ENCODE results near the gene SNX30.

The SNX30 gene

GRCh38 chr9:112891521-112891920, 141.0 kb downstream of the SNX30 start:
- no peak for DNase-seq

- DNase-seq: no peak
Measured at GRCh38 chr9:112892981-112893380, 142.4 kb downstream of the SNX30 start.

GRCh38 chr9:112894041-112894440, 143.5 kb downstream of the SNX30 start:
- DNase-seq: no peak

DNA sequence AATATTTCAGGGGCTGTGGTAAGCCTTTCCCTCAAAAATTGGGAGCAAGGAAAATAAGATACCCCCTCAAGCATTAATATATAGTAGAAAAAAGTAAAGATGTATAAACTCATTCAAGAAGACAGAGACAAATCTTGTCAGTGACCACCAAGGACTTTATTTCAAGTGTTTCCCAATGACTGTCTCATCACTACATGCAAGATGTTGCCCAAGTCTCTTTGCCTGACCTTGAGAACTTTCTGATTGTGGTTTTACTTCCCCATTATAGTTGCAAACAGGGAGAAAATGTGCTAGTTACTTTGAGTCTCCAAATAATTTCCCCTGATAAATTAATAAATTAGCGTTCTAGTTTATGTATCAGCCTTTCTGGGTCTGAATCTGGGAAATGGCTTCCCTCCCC, 144.1 kb downstream of the SNX30 start:
- DNase-seq: no peak

DNA sequence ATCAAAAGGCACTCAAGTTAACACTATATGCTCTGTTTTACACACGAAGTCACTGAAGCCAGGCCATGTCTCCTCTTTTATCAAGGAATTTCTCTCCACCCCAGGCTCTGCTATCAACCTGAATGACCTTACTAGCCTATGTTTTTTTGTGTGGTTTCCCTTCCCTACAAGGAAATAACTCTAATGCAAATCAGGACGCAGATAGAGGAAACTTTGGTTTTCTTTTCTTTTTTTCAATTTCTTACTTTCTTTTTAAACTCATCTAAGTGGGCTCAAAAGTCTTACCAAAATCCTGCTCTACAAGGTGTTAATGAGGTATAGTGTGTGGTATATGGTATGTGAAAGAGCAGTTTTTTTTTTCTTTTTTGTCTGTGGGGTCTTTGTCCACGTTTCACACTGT, 145.6 kb downstream of the SNX30 start:
- DNase-seq: no peak

DNA sequence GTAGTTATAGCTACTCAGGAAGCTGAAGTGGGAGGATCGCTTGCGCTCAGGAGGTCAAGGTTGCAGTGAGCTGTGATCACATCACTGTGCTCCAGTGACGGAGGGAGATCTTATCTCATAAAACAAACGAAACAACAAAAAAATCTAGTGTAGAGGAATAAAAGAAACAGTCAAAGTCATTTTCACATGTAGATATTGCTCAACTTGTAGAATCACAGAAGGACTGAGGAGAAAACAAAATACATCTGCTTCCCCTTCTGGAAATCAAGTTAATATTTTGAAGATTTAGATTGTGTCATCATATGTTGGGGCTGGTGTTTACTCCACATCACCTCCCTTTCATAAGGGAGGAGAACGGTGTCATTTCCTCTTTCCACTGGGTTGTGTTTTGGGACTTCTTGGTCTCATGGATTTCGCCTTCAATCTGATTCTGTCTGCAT, 148.3 kb downstream of the SNX30 start:
- DNase-seq: no peak

DNA sequence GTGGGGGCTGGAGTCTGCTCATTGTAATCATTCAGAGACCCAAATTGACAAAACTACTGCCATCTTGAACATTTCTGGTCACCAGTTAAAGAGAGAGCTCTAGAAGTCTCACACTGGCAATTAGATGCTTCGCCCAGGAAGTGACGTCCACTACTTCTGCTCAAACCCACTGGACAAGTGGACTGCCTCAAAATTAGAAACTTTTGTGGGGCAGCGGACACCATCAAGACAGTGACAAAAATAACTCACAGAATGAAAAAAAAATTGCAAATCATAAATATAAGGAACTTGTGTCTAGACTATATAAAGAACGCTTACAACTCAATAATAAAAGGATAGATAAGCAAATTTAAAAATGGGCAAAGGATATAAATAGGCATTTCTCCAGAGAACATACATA, 149.9 kb downstream of the SNX30 start:
- no peak for DNase-seq

- DNase-seq: no peak
Measured at GRCh38 chr9:112900901-112901300, 150.3 kb downstream of the SNX30 start.

- no peak for DNase-seq
Measured at GRCh38 chr9:112905084-112905483, 154.5 kb downstream of the SNX30 start.

DNA sequence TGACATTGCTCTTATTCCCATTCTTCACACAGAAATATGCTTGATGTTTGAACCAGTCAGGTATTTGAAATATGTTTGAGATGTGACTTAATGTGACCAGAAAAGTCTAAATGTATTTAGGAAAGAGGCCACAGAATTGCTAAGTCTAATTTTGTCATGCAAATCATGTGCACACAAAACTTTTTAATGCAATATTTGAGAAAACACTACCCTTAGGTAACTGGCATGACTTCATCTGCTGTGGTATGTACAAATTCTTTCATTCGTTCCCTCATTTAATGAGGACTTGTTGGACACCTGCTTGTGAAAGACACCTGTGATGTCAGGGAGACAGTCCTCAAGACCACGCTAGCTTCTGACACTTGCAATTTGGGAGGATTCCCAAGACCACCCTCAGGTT, 161.2 kb downstream of the SNX30 start:
- no peak for DNase-seq

DNA sequence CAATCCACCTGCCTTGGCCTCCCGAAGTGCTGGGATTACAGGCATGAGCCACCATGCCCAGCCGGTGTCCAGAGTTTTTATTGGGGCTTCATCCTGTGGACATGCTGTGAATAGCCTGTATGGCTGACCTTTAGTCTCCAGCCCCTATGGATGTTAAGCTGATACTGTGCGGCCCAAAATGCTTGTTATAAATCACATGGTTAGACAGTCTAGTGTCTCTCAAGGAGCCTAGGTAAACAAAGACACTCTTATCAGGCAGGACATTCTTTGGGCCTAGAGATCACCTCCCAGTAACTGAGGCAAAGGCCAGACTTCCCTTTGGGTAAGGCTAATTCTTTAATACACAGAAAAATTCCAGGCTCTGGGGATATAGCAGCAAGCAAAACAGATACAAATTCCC, 162.1 kb downstream of the SNX30 start:
- DNase-seq: no peak

DNA sequence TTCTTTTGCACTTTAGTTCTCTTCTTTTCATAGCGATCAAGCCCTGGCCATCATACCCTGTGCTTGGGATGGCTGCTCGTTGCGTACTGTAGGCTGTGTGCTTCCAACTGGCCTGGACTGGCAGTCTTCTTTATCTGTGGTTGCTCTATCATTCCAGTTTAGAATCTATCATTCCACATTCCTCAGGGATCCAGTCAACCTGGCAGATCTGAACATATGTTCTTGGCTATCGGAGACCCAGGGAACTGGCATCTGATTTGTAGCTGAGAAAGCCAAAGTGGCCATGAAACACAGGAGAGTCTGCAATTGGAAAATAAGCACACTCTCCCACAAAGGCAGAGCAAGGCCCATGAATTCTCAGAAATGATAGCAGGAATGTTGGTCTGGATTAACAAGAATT, 162.8 kb downstream of the SNX30 start:
- DNase-seq: no peak

DNA sequence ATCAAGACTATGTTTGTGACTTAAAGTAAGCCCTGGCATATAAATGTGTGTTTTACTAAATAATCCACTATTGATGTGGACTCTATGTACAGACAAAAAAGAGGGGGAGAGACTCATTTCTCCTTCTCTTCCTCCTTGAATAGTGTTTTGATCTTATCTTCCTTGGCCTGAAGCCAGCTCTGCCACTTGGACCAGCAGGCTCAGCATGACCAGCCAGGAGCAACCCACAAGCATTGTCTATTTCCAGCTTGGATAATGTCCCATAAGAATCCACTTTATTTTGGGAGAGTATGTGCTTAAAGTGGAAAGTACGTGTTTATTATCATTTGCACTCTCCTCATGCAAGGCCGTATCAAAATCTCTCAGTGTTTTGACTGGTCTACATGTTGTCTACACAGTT, 164.0 kb downstream of the SNX30 start:
- DNase-seq: no peak

DNA sequence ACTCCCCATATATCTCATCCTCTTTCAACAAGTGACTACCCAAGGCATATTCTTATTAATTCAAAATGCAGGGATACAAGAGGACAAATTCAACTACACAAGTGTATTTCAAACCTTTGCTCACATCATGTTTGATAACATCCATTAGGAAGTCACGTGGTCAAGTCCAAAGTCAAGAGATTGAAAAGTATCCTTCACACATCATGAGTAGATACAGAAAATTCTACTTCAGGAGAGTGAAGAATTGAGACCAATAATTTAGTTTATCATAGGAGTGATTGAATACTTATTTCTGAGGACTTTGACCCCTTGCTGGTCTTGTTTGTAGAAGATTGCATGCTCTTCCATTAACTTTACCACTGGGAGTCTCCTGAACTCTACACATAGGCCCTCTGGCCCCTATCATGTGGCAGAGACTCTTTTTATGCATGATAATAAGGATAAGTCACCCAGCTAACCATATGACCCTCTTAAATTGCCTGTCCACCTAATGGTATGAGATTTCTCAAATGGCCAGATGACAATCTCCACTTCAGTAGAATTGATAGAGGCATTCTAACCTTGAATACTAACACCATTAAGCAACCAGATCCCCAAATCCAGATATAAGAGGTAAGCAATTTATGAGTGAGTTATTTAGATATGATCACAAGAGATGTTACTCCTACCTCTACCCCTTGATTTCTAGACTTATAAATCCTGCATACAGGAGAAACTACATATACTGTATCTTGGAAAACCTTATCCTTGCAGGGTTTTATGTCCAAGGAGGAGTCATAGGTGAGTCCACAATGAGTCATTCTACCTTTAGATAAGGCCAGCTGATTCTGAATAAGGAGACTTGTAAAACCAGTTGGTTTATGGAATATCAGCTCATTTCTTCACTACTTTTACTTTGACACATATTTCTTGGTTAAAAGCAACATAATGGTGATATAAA, 166.8 kb downstream of the SNX30 start:
- no peak for DNase-seq

GRCh38 chr9:112917987-112918362, 167.4 kb downstream of the SNX30 start:
- DNase-seq: no peak

DNA sequence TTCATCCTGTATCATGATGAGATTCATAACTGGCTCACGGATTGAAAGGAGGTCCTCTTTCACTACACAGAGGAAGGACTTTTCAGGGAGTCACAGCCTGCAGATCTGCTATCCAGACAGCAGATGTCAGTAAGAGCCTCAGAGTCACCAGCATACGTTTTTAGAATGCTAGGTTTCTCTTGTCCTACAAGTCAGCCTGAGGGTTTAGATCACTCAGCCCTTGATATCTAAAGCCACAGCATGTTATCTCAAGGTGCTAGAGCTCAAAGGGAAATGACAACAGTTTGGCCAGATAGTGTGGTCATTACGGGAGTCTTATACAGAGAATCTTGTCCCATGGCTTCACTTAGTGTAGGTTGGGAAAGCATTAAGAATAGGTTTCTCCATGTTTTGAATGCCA, 171.0 kb downstream of the SNX30 start:
- DNase-seq: no peak
